WTC11 (cell line): ENCODE results near the gene SNRPA. TPM values are rescaled to one million over a fixed set of nuclear protein-coding genes. Genes with fewer than 3 reads are reported as not detected.

Source experiments
- ATF1 ChIP-seq: sonication (generic); formaldehyde crosslinking; IDR thresholded peaks from 2 replicates; pipeline ENCODE4 v1.8.1; 2023; ENCODE audit warnings: mild to moderate bottlenecking, moderate library complexity, missing genetic modification reagents
- GTF2I ChIP-seq: fragments of 250-450 bp; sonication (Bioruptor Pico); conservative IDR thresholded peaks from 2 replicates; pipeline ENCODE4 v1.4.0; 2021; ENCODE audit warnings: mild to moderate bottlenecking
- HMGA2 ChIP-seq: fragments of 250-450 bp; sonication (Bioruptor Pico); IDR thresholded peaks from 2 replicates; pipeline ENCODE4 v1.4.0; 2021; ENCODE audit warnings: mild to moderate bottlenecking, moderate library complexity
- NR1H2 ChIP-seq: sonication (generic); formaldehyde crosslinking; IDR thresholded peaks from 2 replicates; pipeline ENCODE4 v1.9.0; 2021; ENCODE audit warnings: mild to moderate bottlenecking, moderate library complexity, missing genetic modification reagents
- NR3C1 ChIP-seq: sonication (generic); formaldehyde crosslinking; conservative IDR thresholded peaks from 2 replicates; pipeline ENCODE4 v1.8.1; 2023; ENCODE audit warnings: low read depth, mild to moderate bottlenecking, missing genetic modification reagents
- RORB ChIP-seq: fragments of 250-450 bp; sonication (Bioruptor Pico); IDR thresholded peaks from 2 replicates; pipeline ENCODE4 v1.9.0; 2021; ENCODE audit warnings: mild to moderate bottlenecking
- SMAD4 ChIP-seq: sonication (generic); formaldehyde crosslinking; IDR thresholded peaks from 2 replicates; pipeline ENCODE4 v1.8.0; 2022; ENCODE audit warnings: mild to moderate bottlenecking, missing genetic modification reagents
- SOX15 ChIP-seq: fragments of 250-450 bp; sonication (Bioruptor Pico); IDR thresholded peaks from 2 replicates; pipeline ENCODE4 v1.9.0; 2021; ENCODE audit warnings: mild to moderate bottlenecking
- TEAD4 ChIP-seq: sonication (generic); formaldehyde crosslinking; IDR thresholded peaks from 2 replicates; pipeline ENCODE4 v1.8.0; 2022; ENCODE audit warnings: mild to moderate bottlenecking, missing genetic modification reagents
- ZNF138 ChIP-seq: sonication (generic); formaldehyde crosslinking; conservative IDR thresholded peaks from 2 replicates; pipeline ENCODE4 v1.8.1; 2022; ENCODE audit warnings: mild to moderate bottlenecking, moderate library complexity, missing genetic modification reagents
- total RNA-seq: library from RNA; stranded (reverse); gene quantifications from 3 replicates; pipeline ENCODE4 v1.2.3, GENCODE V29; 2021
- TF ChIP-seq, protein P1 (sequence below): sonication (generic); formaldehyde crosslinking; IDR thresholded peaks from 2 replicates; pipeline ENCODE4 v1.8.1; 2023; ENCODE audit warnings: mild to moderate bottlenecking, missing genetic modification reagents, borderline replicate concordance
- TF ChIP-seq, protein P2 (sequence below): sonication (generic); formaldehyde crosslinking; IDR thresholded peaks from 2 replicates; pipeline ENCODE4 v1.8.0; 2022; ENCODE audit warnings: mild to moderate bottlenecking, missing genetic modification reagents
- TF ChIP-seq, protein P3 (sequence below): sonication (generic); formaldehyde crosslinking; IDR thresholded peaks from 2 replicates; pipeline ENCODE4 v1.8.0; 2023; ENCODE audit warnings: missing genetic modification reagents
- TF ChIP-seq, protein P4 (sequence below): fragments of 250-450 bp; sonication (Bioruptor Pico); IDR thresholded peaks from 2 replicates; pipeline ENCODE4 v1.8.0; 2021; ENCODE audit warnings: mild to moderate bottlenecking
- TF ChIP-seq, protein P5 (sequence below): fragments of 200-600 bp; IDR thresholded peaks from 2 replicates; pipeline ENCODE4 v1.8.0; 2022; ENCODE audit warnings: antibody characterized with exemption
- TF ChIP-seq, protein P6 (sequence below): sonication (generic); formaldehyde crosslinking; IDR thresholded peaks from 2 replicates; pipeline ENCODE4 v1.8.1; 2022; ENCODE audit warnings: mild to moderate bottlenecking, moderate library complexity, missing genetic modification reagents
- TF ChIP-seq, protein P7 (sequence below): fragments of 250-450 bp; sonication (Bioruptor Pico); IDR thresholded peaks from 2 replicates; pipeline ENCODE4 v1.9.0; 2021; ENCODE audit warnings: mild to moderate bottlenecking
- TF ChIP-seq, protein P8 (sequence below): sonication (generic); formaldehyde crosslinking; IDR thresholded peaks from 2 replicates; pipeline ENCODE4 v1.8.1; 2023; ENCODE audit warnings: mild to moderate bottlenecking, missing genetic modification reagents, moderate library complexity
- TF ChIP-seq, protein P9 (sequence below): sonication (generic); formaldehyde crosslinking; IDR thresholded peaks from 2 replicates; pipeline ENCODE4 v1.8.1; 2023; ENCODE audit warnings: mild to moderate bottlenecking, missing genetic modification reagents
- TF ChIP-seq, protein P10 (sequence below): sonication (generic); formaldehyde crosslinking; IDR thresholded peaks from 2 replicates; pipeline ENCODE4 v1.8.1; 2023; ENCODE audit warnings: mild to moderate bottlenecking, missing genetic modification reagents, moderate library complexity
- TF ChIP-seq, protein P11 (sequence below): sonication (generic); formaldehyde crosslinking; IDR thresholded peaks from 2 replicates; pipeline ENCODE4 v1.8.0; 2022; ENCODE audit warnings: mild to moderate bottlenecking, missing genetic modification reagents
- TF ChIP-seq, protein P12 (sequence below): fragments of 250-450 bp; sonication (Bioruptor Pico); IDR thresholded peaks from 2 replicates; pipeline ENCODE4 v1.9.0; 2021; ENCODE audit warnings: mild to moderate bottlenecking

Gene SNRPA
- total RNA-seq, 1 experiment from 2014 or later: 227 TPM

DNA sequence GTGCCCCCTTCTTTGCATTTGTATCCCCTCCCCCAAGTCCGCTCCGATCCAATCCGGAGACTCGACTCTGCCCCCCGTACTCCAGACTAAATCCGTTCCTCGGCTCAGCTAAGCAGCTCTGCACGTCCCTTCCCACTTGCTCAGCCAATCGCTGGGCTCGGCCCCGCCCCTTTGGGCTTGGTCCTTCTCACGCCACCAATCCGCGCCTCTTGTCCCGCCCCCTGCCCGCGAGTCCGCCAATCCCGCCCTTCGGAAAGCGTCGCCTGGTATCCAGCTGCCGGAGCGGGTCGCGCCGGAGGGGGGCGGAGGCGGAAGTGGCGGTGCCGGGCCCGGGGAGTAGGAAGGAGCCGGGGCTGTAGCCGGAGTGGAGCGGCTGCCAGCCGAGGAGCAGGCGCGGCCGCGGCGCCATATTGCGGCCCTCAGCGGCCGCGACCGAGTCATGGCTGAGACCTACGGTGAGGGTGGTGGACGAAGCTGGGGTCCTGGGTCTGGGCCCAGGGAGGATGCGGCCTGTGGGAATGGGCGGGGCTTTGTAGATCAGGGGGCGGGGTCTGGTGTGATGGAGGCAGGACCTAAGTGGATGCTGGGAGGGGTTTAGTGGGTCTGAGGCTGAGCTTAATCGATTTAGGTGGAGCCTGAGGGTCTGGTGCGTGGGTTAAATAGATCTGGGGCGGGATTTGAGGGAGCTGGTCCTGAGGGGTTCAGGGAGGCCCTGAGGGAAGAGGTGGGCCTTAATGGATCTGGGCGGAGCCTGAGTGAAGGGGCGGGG lies 27.1 kb downstream of the SNRPA start, which contains the start of gene RAB4B (continued):
- TF ChIP-seq, protein P1, sequence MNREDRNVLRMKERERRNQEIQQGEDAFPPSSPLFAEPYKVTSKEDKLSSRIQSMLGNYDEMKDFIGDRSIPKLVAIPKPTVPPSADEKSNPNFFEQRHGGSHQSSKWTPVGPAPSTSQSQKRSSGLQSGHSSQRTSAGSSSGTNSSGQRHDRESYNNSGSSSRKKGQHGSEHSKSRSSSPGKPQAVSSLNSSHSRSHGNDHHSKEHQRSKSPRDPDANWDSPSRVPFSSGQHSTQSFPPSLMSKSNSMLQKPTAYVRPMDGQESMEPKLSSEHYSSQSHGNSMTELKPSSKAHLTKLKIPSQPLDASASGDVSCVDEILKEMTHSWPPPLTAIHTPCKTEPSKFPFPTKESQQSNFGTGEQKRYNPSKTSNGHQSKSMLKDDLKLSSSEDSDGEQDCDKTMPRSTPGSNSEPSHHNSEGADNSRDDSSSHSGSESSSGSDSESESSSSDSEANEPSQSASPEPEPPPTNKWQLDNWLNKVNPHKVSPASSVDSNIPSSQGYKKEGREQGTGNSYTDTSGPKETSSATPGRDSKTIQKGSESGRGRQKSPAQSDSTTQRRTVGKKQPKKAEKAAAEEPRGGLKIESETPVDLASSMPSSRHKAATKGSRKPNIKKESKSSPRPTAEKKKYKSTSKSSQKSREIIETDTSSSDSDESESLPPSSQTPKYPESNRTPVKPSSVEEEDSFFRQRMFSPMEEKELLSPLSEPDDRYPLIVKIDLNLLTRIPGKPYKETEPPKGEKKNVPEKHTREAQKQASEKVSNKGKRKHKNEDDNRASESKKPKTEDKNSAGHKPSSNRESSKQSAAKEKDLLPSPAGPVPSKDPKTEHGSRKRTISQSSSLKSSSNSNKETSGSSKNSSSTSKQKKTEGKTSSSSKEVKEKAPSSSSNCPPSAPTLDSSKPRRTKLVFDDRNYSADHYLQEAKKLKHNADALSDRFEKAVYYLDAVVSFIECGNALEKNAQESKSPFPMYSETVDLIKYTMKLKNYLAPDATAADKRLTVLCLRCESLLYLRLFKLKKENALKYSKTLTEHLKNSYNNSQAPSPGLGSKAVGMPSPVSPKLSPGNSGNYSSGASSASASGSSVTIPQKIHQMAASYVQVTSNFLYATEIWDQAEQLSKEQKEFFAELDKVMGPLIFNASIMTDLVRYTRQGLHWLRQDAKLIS (CRISPR knock-in tag): no peak
- TF ChIP-seq NR1H2 (no peak), GTF2I (CRISPR knock-in tag) (no peak), SMAD4 (CRISPR knock-in tag) (no peak), TEAD4 (CRISPR knock-in tag) (no peak), HMGA2 (CRISPR knock-in tag) (no peak), SOX15 (CRISPR knock-in tag) (no peak), RORB (no peak), ATF1 (CRISPR knock-in tag) (no peak), ZNF138 (no peak), NR3C1 (CRISPR knock-in tag) (no peak)
- TF ChIP-seq, protein P2, sequence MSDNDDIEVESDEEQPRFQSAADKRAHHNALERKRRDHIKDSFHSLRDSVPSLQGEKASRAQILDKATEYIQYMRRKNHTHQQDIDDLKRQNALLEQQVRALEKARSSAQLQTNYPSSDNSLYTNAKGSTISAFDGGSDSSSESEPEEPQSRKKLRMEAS (CRISPR knock-in tag): no peak
- TF ChIP-seq, protein P3, sequence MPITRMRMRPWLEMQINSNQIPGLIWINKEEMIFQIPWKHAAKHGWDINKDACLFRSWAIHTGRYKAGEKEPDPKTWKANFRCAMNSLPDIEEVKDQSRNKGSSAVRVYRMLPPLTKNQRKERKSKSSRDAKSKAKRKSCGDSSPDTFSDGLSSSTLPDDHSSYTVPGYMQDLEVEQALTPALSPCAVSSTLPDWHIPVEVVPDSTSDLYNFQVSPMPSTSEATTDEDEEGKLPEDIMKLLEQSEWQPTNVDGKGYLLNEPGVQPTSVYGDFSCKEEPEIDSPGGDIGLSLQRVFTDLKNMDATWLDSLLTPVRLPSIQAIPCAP: no peak
- TF ChIP-seq, protein P4, sequence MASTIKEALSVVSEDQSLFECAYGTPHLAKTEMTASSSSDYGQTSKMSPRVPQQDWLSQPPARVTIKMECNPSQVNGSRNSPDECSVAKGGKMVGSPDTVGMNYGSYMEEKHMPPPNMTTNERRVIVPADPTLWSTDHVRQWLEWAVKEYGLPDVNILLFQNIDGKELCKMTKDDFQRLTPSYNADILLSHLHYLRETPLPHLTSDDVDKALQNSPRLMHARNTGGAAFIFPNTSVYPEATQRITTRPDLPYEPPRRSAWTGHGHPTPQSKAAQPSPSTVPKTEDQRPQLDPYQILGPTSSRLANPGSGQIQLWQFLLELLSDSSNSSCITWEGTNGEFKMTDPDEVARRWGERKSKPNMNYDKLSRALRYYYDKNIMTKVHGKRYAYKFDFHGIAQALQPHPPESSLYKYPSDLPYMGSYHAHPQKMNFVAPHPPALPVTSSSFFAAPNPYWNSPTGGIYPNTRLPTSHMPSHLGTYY (CRISPR knock-in tag): no peak
- TF ChIP-seq, protein P5, sequence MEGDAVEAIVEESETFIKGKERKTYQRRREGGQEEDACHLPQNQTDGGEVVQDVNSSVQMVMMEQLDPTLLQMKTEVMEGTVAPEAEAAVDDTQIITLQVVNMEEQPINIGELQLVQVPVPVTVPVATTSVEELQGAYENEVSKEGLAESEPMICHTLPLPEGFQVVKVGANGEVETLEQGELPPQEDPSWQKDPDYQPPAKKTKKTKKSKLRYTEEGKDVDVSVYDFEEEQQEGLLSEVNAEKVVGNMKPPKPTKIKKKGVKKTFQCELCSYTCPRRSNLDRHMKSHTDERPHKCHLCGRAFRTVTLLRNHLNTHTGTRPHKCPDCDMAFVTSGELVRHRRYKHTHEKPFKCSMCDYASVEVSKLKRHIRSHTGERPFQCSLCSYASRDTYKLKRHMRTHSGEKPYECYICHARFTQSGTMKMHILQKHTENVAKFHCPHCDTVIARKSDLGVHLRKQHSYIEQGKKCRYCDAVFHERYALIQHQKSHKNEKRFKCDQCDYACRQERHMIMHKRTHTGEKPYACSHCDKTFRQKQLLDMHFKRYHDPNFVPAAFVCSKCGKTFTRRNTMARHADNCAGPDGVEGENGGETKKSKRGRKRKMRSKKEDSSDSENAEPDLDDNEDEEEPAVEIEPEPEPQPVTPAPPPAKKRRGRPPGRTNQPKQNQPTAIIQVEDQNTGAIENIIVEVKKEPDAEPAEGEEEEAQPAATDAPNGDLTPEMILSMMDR: no peak
- TF ChIP-seq, protein P6, sequence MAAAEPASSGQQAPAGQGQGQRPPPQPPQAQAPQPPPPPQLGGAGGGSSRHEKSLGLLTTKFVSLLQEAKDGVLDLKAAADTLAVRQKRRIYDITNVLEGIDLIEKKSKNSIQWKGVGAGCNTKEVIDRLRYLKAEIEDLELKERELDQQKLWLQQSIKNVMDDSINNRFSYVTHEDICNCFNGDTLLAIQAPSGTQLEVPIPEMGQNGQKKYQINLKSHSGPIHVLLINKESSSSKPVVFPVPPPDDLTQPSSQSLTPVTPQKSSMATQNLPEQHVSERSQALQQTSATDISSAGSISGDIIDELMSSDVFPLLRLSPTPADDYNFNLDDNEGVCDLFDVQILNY (CRISPR knock-in tag): 0 out of 2 replicates have a peak, but pooled peaks have one; percentile 36
- TF ChIP-seq, protein P7, sequence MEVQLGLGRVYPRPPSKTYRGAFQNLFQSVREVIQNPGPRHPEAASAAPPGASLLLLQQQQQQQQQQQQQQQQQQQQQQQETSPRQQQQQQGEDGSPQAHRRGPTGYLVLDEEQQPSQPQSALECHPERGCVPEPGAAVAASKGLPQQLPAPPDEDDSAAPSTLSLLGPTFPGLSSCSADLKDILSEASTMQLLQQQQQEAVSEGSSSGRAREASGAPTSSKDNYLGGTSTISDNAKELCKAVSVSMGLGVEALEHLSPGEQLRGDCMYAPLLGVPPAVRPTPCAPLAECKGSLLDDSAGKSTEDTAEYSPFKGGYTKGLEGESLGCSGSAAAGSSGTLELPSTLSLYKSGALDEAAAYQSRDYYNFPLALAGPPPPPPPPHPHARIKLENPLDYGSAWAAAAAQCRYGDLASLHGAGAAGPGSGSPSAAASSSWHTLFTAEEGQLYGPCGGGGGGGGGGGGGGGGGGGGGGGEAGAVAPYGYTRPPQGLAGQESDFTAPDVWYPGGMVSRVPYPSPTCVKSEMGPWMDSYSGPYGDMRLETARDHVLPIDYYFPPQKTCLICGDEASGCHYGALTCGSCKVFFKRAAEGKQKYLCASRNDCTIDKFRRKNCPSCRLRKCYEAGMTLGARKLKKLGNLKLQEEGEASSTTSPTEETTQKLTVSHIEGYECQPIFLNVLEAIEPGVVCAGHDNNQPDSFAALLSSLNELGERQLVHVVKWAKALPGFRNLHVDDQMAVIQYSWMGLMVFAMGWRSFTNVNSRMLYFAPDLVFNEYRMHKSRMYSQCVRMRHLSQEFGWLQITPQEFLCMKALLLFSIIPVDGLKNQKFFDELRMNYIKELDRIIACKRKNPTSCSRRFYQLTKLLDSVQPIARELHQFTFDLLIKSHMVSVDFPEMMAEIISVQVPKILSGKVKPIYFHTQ (CRISPR knock-in tag): no peak
- TF ChIP-seq, protein P8, sequence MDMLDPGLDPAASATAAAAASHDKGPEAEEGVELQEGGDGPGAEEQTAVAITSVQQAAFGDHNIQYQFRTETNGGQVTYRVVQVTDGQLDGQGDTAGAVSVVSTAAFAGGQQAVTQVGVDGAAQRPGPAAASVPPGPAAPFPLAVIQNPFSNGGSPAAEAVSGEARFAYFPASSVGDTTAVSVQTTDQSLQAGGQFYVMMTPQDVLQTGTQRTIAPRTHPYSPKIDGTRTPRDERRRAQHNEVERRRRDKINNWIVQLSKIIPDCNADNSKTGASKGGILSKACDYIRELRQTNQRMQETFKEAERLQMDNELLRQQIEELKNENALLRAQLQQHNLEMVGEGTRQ (CRISPR knock-in tag): no peak
- TF ChIP-seq, protein P9, sequence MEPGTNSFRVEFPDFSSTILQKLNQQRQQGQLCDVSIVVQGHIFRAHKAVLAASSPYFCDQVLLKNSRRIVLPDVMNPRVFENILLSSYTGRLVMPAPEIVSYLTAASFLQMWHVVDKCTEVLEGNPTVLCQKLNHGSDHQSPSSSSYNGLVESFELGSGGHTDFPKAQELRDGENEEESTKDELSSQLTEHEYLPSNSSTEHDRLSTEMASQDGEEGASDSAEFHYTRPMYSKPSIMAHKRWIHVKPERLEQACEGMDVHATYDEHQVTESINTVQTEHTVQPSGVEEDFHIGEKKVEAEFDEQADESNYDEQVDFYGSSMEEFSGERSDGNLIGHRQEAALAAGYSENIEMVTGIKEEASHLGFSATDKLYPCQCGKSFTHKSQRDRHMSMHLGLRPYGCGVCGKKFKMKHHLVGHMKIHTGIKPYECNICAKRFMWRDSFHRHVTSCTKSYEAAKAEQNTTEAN: no peak
- TF ChIP-seq, protein P10, sequence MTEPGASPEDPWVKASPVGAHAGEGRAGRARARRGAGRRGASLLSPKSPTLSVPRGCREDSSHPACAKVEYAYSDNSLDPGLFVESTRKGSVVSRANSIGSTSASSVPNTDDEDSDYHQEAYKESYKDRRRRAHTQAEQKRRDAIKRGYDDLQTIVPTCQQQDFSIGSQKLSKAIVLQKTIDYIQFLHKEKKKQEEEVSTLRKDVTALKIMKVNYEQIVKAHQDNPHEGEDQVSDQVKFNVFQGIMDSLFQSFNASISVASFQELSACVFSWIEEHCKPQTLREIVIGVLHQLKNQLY (CRISPR knock-in tag): no peak
- TF ChIP-seq, protein P11, sequence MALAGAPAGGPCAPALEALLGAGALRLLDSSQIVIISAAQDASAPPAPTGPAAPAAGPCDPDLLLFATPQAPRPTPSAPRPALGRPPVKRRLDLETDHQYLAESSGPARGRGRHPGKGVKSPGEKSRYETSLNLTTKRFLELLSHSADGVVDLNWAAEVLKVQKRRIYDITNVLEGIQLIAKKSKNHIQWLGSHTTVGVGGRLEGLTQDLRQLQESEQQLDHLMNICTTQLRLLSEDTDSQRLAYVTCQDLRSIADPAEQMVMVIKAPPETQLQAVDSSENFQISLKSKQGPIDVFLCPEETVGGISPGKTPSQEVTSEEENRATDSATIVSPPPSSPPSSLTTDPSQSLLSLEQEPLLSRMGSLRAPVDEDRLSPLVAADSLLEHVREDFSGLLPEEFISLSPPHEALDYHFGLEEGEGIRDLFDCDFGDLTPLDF (CRISPR knock-in tag): no peak
- TF ChIP-seq, protein P12, sequence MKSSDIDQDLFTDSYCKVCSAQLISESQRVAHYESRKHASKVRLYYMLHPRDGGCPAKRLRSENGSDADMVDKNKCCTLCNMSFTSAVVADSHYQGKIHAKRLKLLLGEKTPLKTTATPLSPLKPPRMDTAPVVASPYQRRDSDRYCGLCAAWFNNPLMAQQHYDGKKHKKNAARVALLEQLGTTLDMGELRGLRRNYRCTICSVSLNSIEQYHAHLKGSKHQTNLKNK (CRISPR knock-in tag): no peak
